Upper lobe of left lung (tissue), 6 donors: ENCODE results near the gene SPATA13. TPM values are rescaled to one million over a fixed set of nuclear protein-coding genes. Genes with fewer than 3 reads are reported as not detected.

Experiments
- ATAC-seq, 2 donors: fragments of 200-7000 bp; cut with Tn5 transposase; one replicate each; pipeline ENCODE4 v1.9.1; 2022; ENCODE audit warnings: mild to moderate bottlenecking in 2 of 2, moderate library complexity in 2 of 2; ENCODE audit not compliant: low FRiP score in 2 of 2
- DNase-seq, 2 donors: peaks; one replicate each; pipeline ENCODE4 v3.0.0-alpha.2; 2019 to 2020
- H3K27ac ChIP-seq, 4 donors: fragments of 200-600 bp; sonication (generic); one replicate each; pipeline ENCODE4 v1.5.1; 2016 to 2019
- H3K27me3 ChIP-seq, 4 donors: fragments of 200-600 bp; sonication (generic); one replicate each; pipeline ENCODE4 v1.5.1; 2017 to 2019
- H3K36me3 ChIP-seq, 4 donors: fragments of 200-600 bp; sonication (generic); one replicate each; pipeline ENCODE4 v1.5.1; 2016 to 2019
- H3K4me1 ChIP-seq, 4 donors: fragments of 200-600 bp; sonication (generic); one replicate each; pipeline ENCODE4 v1.5.1; 2018 to 2019
- H3K4me3 ChIP-seq, 4 donors: fragments of 200-600 bp; sonication (generic); one replicate each; pipeline ENCODE4 v1.5.1; 2017 to 2019; ENCODE audit warnings: mild to moderate bottlenecking in 2 of 4, moderate library complexity in 1 of 4
- H3K9me3 ChIP-seq, 4 donors: fragments of 200-600 bp; sonication (generic); one replicate each; pipeline ENCODE4 v1.5.1; 2018 to 2019
- CTCF ChIP-seq, 6 experiments: fragments of 450-650 bp in 4 of 6; fragments of 200-600 bp in 2 of 6; sonication (generic) in 2 of 6; IDR thresholded peaks; one replicate each; pipeline ENCODE4 v1.5.1; 2016 to 2019; ENCODE audit warnings: antibody characterized with exemption in 6 of 6
- EP300 ChIP-seq, 4 donors: sonication (generic); formaldehyde crosslinking; IDR thresholded peaks; one replicate each; pipeline ENCODE4 v1.5.1; 2017; ENCODE audit warnings: antibody characterized with exemption in 4 of 4, control low read depth in 2 of 4
- POLR2A ChIP-seq, 4 donors: fragments of 450-650 bp; IDR thresholded peaks; one replicate each; pipeline ENCODE4 v1.5.1; 2016 to 2017; ENCODE audit warnings: antibody characterized with exemption in 4 of 4, mild to moderate bottlenecking in 2 of 4
- POLR2AphosphoS5 ChIP-seq, 2 donors: sonication (generic); formaldehyde crosslinking; IDR thresholded peaks; one replicate each; pipeline ENCODE4 v1.5.1; 2017; ENCODE audit warnings: antibody characterized with exemption in 2 of 2
- WGBS, 2 donors: methylation state at CpG; one replicate each; pipeline ENCODE4 v1.1.5; 2017 to 2018; 5-methylcytosine and 5-hydroxymethylcytosine counted together
- total RNA-seq, 6 donors: library from RNA; depleted of rRNA in 4 of 6; stranded (reverse); fragments of >200 nt in 4 of 6; gene quantifications; one replicate each; pipeline versions ENCODE4 v1.1.0 to v1.2.1, GENCODE V29; 2016 to 2021
- donor health status: DM: no; HTN: no; CAD: no; lungs with moderate emphysema.
- donor health status: DM: no; HTN: yes; CAD: no; lungs with severe emphysema.

The SPATA13 gene
- total RNA-seq, 6 donors from 2014 or later = 31.2 to 77.5 (median 49.2) TPM

- TF ChIP-seq EP300 (IDR thresholded peaks at IDR 0.05) (no peak), POLR2A (IDR thresholded peaks at IDR 0.05) (no peak), CTCF (IDR thresholded peaks at IDR 0.05) (no peak), POLR2AphosphoS5 (IDR thresholded peaks at IDR 0.05) (no peak)
- no peaks in the 10 kb centered on the region for H3K36me3 ChIP-seq
- H3K27ac ChIP-seq = no peak overlapping the region
- H3K4me3 ChIP-seq = no peak overlapping the region
- H3K27me3 ChIP-seq = no peaks in the 10 kb centered on the region
- H3K9me3 ChIP-seq = no peaks in the 10 kb centered on the region
- peaks cover 12 to 16% (median 14%) of the 10 kb centered on the region in 4 donors for H3K4me1 ChIP-seq
- no peak for DNase-seq
- WGBS, 2 donors = 57 to 59% methylated on average over 6 of the region's 6 CpGs
- peak in 1 of 2 donors; percentile 26 for ATAC-seq
Measured at GRCh38 chr13:24192057-24192810, 31.7 kb downstream of the SPATA13 start.

- no peak for ATAC-seq
- H3K9me3 ChIP-seq = no peaks in the 10 kb centered on the region
- no peak for TF ChIP-seq POLR2AphosphoS5 (IDR thresholded peaks at IDR 0.05)
- WGBS, 2 donors = 74 to 85% methylated on average over 1 of the region's 1 CpG
- H3K27me3 ChIP-seq = no peaks in the 10 kb centered on the region
- H3K4me1 ChIP-seq = peaks cover 12 to 16% (median 14%) of the 10 kb centered on the region in 4 donors
- no peak overlapping the region for H3K27ac ChIP-seq
- no peak overlapping the region for H3K4me3 ChIP-seq
- no peak for DNase-seq
- H3K36me3 ChIP-seq = no peaks in the 10 kb centered on the region
Measured at GRCh38 chr13:24192811-24193162, 32.3 kb downstream of the SPATA13 start.

GRCh38 chr13:24194447-24194846 is 33.9 kb downstream of the SPATA13 start:
- H3K4me3 ChIP-seq = no peak overlapping the region
- no peaks in the 10 kb centered on the region for H3K36me3 ChIP-seq
- peaks cover 12 to 16% (median 14%) of the 10 kb centered on the region in 4 donors for H3K4me1 ChIP-seq
- no peaks in the 10 kb centered on the region for H3K27me3 ChIP-seq
- H3K9me3 ChIP-seq = no peaks in the 10 kb centered on the region
- H3K27ac ChIP-seq = no peak overlapping the region
- DNase-seq (no peak), ATAC-seq (no peak)
- 95% methylated on average over 8 of the region's 8 CpGs for WGBS, 2 donors
- TF ChIP-seq EP300 (IDR thresholded peaks at IDR 0.05) = no peak
- TF ChIP-seq CTCF (IDR thresholded peaks at IDR 0.05) = no peak
- no peak for TF ChIP-seq POLR2A (IDR thresholded peaks at IDR 0.05)
- no peak for TF ChIP-seq POLR2AphosphoS5 (IDR thresholded peaks at IDR 0.05)

- no peak for DNase-seq
- Histone ChIP-seq H3K4me1 (peaks cover 12 to 16% (median 14%) of the 10 kb centered on the region in 4 donors), H3K36me3 (no peaks in the 10 kb centered on the region), H3K9me3 (no peaks in the 10 kb centered on the region), H3K27ac (no peak overlapping the region), H3K4me3 (no peak overlapping the region), H3K27me3 (no peaks in the 10 kb centered on the region)
- no peak for TF ChIP-seq EP300 (IDR thresholded peaks at IDR 0.05)
- TF ChIP-seq POLR2AphosphoS5 (IDR thresholded peaks at IDR 0.05) = no peak
- TF ChIP-seq CTCF (IDR thresholded peaks at IDR 0.05) = no peak
- no peak for TF ChIP-seq POLR2A (IDR thresholded peaks at IDR 0.05)
- WGBS, 2 donors = 47 to 54% methylated on average over 1 of the region's 1 CpG
- ATAC-seq = no peak
Measured at GRCh38 chr13:24195626-24196025, 35.1 kb downstream of the SPATA13 start.

- no peak for ATAC-seq
- Histone ChIP-seq H3K27ac (no peak overlapping the region), H3K36me3 (no peaks in the 10 kb centered on the region), H3K27me3 (no peaks in the 10 kb centered on the region), H3K9me3 (no peaks in the 10 kb centered on the region), H3K4me1 (peaks cover 12 to 16% (median 14%) of the 10 kb centered on the region in 4 donors), H3K4me3 (no peak overlapping the region)
- no peak for DNase-seq
- WGBS, 2 donors = 64 to 66% methylated on average over 4 of the region's 4 CpGs
- TF ChIP-seq POLR2AphosphoS5 (IDR thresholded peaks at IDR 0.05) (no peak), POLR2A (IDR thresholded peaks at IDR 0.05) (no peak), CTCF (IDR thresholded peaks at IDR 0.05) (no peak), EP300 (IDR thresholded peaks at IDR 0.05) (no peak)
Measured at GRCh38 chr13:24196593-24197197, 36.2 kb downstream of the SPATA13 start.
